T-helper 17 cell (primary cell): Measurements from ENCODE around the gene RGS3. TPM values are rescaled to one million over a fixed set of nuclear protein-coding genes. Genes with fewer than 3 reads are reported as not detected.
"Not testable (repeated sequence)": the region's sequence is repeated elsewhere in the genome, so short reads cannot be mapped to it uniquely, and the experiment has no call there.

Source experiments
- ATAC-seq: fragments of 150-1000 bp; cut with Tn5 transposase; 2 replicates; pipeline ENCODE4 v1.10.0; 2021; ENCODE audit warnings: mild to moderate bottlenecking, moderate library complexity
- DNase-seq, 3 donors: peaks; one replicate each; pipeline versions ENCODE4 v3.0.0 to v3.0.0-alpha.2; 2020 to 2021
- H3K9me3 ChIP-seq: one replicate; pipeline ENCODE4 v1.7.0; 2013; ENCODE audit warnings: low read length, mild to moderate bottlenecking; ENCODE audit not compliant: control insufficient read depth, poor library complexity, severe bottlenecking
- H3K27ac Mint-ChIP-seq: one replicate; pipeline ENCODE4 v1.8.0; 2022; ENCODE audit warnings: mild to moderate bottlenecking, moderate library complexity, mixed read lengths
- H3K27me3 Mint-ChIP-seq: one replicate; pipeline ENCODE4 v1.8.0; 2022; ENCODE audit warnings: mixed read lengths
- H3K36me3 Mint-ChIP-seq: one replicate; pipeline ENCODE4 v1.8.0; 2022; ENCODE audit warnings: low read depth, mixed read lengths
- H3K4me1 Mint-ChIP-seq: one replicate; pipeline ENCODE4 v1.8.0; 2022; ENCODE audit warnings: mild to moderate bottlenecking, mixed read lengths
- H3K4me3 Mint-ChIP-seq: one replicate; pipeline ENCODE4 v1.8.0; 2022; ENCODE audit warnings: mild to moderate bottlenecking, moderate library complexity, mixed read lengths
- total RNA-seq, 4 donors: library from RNA in 2 of 4; stranded (reverse) in 2 of 4; gene quantifications; one replicate each; pipeline ENCODE4 v1.2.3 and lab custom pipeline; 2022 to 2026

The RGS3 gene
- total RNA-seq, 2 donors from 2014 or later: 17.4 to 22.0 TPM

- Mint-ChIP-seq H3K27me3 (no peaks in the 10 kb centered on the region), H3K4me3 (no peak overlapping the region), H3K36me3 (peaks cover 4% of the 10 kb centered on the region), H3K4me1 (peaks cover 35% of the 10 kb centered on the region), H3K27ac (peak overlapping the region; percentile 92)
- no peak for DNase-seq
- no peaks in the 10 kb centered on the region for H3K9me3 ChIP-seq
- ATAC-seq: no peak
Observed at GRCh38 chr9:113546566-113546965, 83.0 kb downstream of the RGS3 start.

- H3K27me3 Mint-ChIP-seq: no peaks in the 10 kb centered on the region
- H3K9me3 ChIP-seq: no peaks in the 10 kb centered on the region
- no peak overlapping the region for H3K4me3 Mint-ChIP-seq
- peak overlapping the region; percentile 92 for H3K27ac Mint-ChIP-seq
- peaks cover 31% of the 10 kb centered on the region for H3K4me1 Mint-ChIP-seq
- H3K36me3 Mint-ChIP-seq: peaks cover 3% of the 10 kb centered on the region
- DNase-seq (no peak), ATAC-seq (no peak)
Observed at GRCh38 chr9:113547501-113547900, 84.0 kb downstream of the RGS3 start.

- DNase-seq: no peak
- no peak for ATAC-seq
- Mint-ChIP-seq H3K27me3 (no peaks in the 10 kb centered on the region), H3K27ac (peak overlapping the region; percentile 92), H3K4me3 (peak overlapping the region; percentile 63), H3K4me1 (peaks cover 28% of the 10 kb centered on the region), H3K36me3 (peaks cover 3% of the 10 kb centered on the region)
- no peaks in the 10 kb centered on the region for H3K9me3 ChIP-seq
Observed at GRCh38 chr9:113548221-113549041, 84.9 kb downstream of the RGS3 start.

GRCh38 chr9:113549892-113550291 lies 86.4 kb downstream of the RGS3 start:
- DNase-seq, ATAC-seq, H3K36me3 Mint-ChIP-seq, H3K27me3 Mint-ChIP-seq, H3K9me3 ChIP-seq, H3K4me3 Mint-ChIP-seq: not testable (repeated sequence)
- Mint-ChIP-seq H3K27ac (peak overlapping the region; percentile 92), H3K4me1 (peaks cover 27% of the 10 kb centered on the region)

GRCh38 chr9:113556877-113557593 lies 93.5 kb downstream of the RGS3 start:
- DNase-seq (no peak), ATAC-seq (no peak)
- H3K27me3 Mint-ChIP-seq: no peaks in the 10 kb centered on the region
- H3K27ac Mint-ChIP-seq: peak overlapping the region; percentile 54
- no peak overlapping the region for H3K4me3 Mint-ChIP-seq
- no peaks in the 10 kb centered on the region for H3K9me3 ChIP-seq
- H3K4me1 Mint-ChIP-seq: peaks cover 22% of the 10 kb centered on the region
- no peaks in the 10 kb centered on the region for H3K36me3 Mint-ChIP-seq

GRCh38 chr9:113558632-113559502 lies 95.3 kb downstream of the RGS3 start:
- Mint-ChIP-seq H3K36me3 (no peaks in the 10 kb centered on the region), H3K4me3 (no peak overlapping the region), H3K27me3 (no peaks in the 10 kb centered on the region), H3K27ac (peak overlapping the region; percentile 85), H3K4me1 (peaks cover 22% of the 10 kb centered on the region)
- DNase-seq (no peak), ATAC-seq (no peak)
- H3K9me3 ChIP-seq: no peaks in the 10 kb centered on the region

- Mint-ChIP-seq H3K27ac (peak overlapping the region; percentile 85), H3K27me3 (no peaks in the 10 kb centered on the region), H3K4me1 (peaks cover 20% of the 10 kb centered on the region), H3K4me3 (no peak overlapping the region), H3K36me3 (no peaks in the 10 kb centered on the region)
- peak; percentile 35 for ATAC-seq
- no peaks in the 10 kb centered on the region for H3K9me3 ChIP-seq
- no peak for DNase-seq
Observed at GRCh38 chr9:113559834-113560800, 96.6 kb downstream of the RGS3 start.

GRCh38 chr9:113562653-113563381 lies 99.3 kb downstream of the RGS3 start:
- Mint-ChIP-seq H3K4me3 (no peak overlapping the region), H3K36me3 (no peaks in the 10 kb centered on the region), H3K4me1 (peaks cover 21% of the 10 kb centered on the region), H3K27ac (peak overlapping the region; percentile 85), H3K27me3 (no peaks in the 10 kb centered on the region)
- DNase-seq (no peak), ATAC-seq (no peak)
- no peaks in the 10 kb centered on the region for H3K9me3 ChIP-seq

- Mint-ChIP-seq H3K4me3 (no peak overlapping the region), H3K27ac (no peak overlapping the region)
Observed at GRCh38 chr9:113563826-113564497, 100.4 kb downstream of the RGS3 start.

GRCh38 chr9:113564498-113565237 lies 101.1 kb downstream of the RGS3 start:
- Mint-ChIP-seq H3K4me1 (peaks cover 22% of the 10 kb centered on the region), H3K4me3 (no peak overlapping the region), H3K36me3 (no peaks in the 10 kb centered on the region), H3K27me3 (no peaks in the 10 kb centered on the region), H3K27ac (no peak overlapping the region)
- DNase-seq (no peak), ATAC-seq (no peak)
- H3K9me3 ChIP-seq: no peaks in the 10 kb centered on the region

More at GRCh38 chr9:113563826-113564497, 100.4 kb downstream of the RGS3 start:
- no peak for DNase-seq
- H3K9me3 ChIP-seq: no peaks in the 10 kb centered on the region
- Mint-ChIP-seq H3K36me3 (no peaks in the 10 kb centered on the region), H3K4me1 (peaks cover 19% of the 10 kb centered on the region), H3K27me3 (no peaks in the 10 kb centered on the region)
- ATAC-seq: no peak
